Lung (tissue), 12 donors: ENCODE results near the gene MAP1LC3B. TPM values are rescaled to one million over a fixed set of nuclear protein-coding genes. Genes with fewer than 3 reads are reported as not detected.

Source experiments
- ATAC-seq: fragments of 200-7000 bp; cut with Tn5 transposase; one replicate; pipeline ENCODE4 v1.9.1; 2020; ENCODE audit warnings: moderate number of reproducible peaks; ENCODE audit not compliant: insufficient read depth, low FRiP score
- DNase-seq, 3 donors: peaks; one replicate each; pipeline ENCODE4 v3.0.0-alpha.2; 2013 to 2017
- H3K27ac ChIP-seq, 2 donors: one replicate each; pipeline ENCODE4 v1.5.1; 2013; ENCODE audit warnings: mild to moderate bottlenecking in 2 of 2, moderate library complexity in 2 of 2, control low read depth in 1 of 2, inconsistent platforms in 1 of 2, low read depth in 1 of 2, low read length in 1 of 2
- H3K27me3 ChIP-seq, 3 donors: one replicate each; pipeline ENCODE4 v1.5.1; 2013; ENCODE audit warnings: low read length in 2 of 3; ENCODE audit not compliant: control insufficient read depth in 3 of 3, insufficient read depth in 3 of 3
- H3K36me3 ChIP-seq, 4 donors: one replicate each; pipeline ENCODE4 v1.5.1; 2013; ENCODE audit warnings: low read length in 4 of 4, mild to moderate bottlenecking in 1 of 4, moderate library complexity in 1 of 4; ENCODE audit not compliant: control insufficient read depth in 4 of 4, insufficient read depth in 4 of 4
- H3K4me1 ChIP-seq, 5 donors: one replicate each; pipeline ENCODE4 v1.5.1; 2013; ENCODE audit warnings: low read length in 5 of 5, mild to moderate bottlenecking in 2 of 5, moderate library complexity in 1 of 5; ENCODE audit not compliant: control insufficient read depth in 5 of 5, insufficient read depth in 5 of 5
- H3K4me3 ChIP-seq: one replicate; pipeline ENCODE4 v1.5.1; 2013; ENCODE audit warnings: mild to moderate bottlenecking, control low read depth, moderate library complexity
- H3K9ac ChIP-seq, 2 donors: one replicate each; pipeline ENCODE4 v1.5.1; 2013; ENCODE audit warnings: low read length in 2 of 2, control low read depth in 1 of 2; ENCODE audit not compliant: insufficient read depth in 1 of 2
- H3K9me3 ChIP-seq, 4 donors: one replicate each; pipeline ENCODE4 v1.5.1; 2013; ENCODE audit warnings: low read length in 3 of 4, mild to moderate bottlenecking in 1 of 4, moderate library complexity in 1 of 4; ENCODE audit not compliant: control insufficient read depth in 4 of 4, insufficient read depth in 3 of 4
- CTCF ChIP-seq: IDR thresholded peaks from 2 replicates; pipeline ENCODE4 v1.5.1; 2012; ENCODE audit warnings: mild to moderate bottlenecking; ENCODE audit errors: control extremely low read depth, extremely low read depth
- WGBS, 2 donors: extraction: QIAGEN DNeasy Blood & Tissue Kit; methylation state at CpG; one replicate each; pipeline ENCODE4 v1.1.7; 2013; 5-methylcytosine and 5-hydroxymethylcytosine counted together
- polyA plus RNA-seq, 2 donors: library from polyadenylated mRNA; stranded (reverse); fragments of 200-250 nt; gene quantifications; one replicate each; pipeline ENCODE4 v1.2.1, GENCODE V29; 2013
- total RNA-seq, 2 donors: library from RNA; depleted of rRNA in 1 of 2; stranded (reverse); fragments of >200 nt in 1 of 2; gene quantifications; one replicate each; pipeline ENCODE4 v1.2.1, GENCODE V29; 2014 to 2021
- donor health status: control.
- donor health status: control.
- donor health status: Bipolar disorder and iron deficiency.
- donor health status: healthy.
- donor health status: DM: yes; HTN: yes; CAD: no.

MAP1LC3B gene
- total and polyA plus RNA-seq, 4 donors, result 43.3 to 62.2 (median 47.7) TPM

- no peak overlapping the region for H3K9ac ChIP-seq
- no peak overlapping the region for H3K27ac ChIP-seq
- no peak for ATAC-seq
- H3K36me3 ChIP-seq, result peaks cover 7 to 49% (median 37%) of the 10 kb centered on the region in 4 donors
- no peaks in the 10 kb centered on the region for H3K27me3 ChIP-seq
- no peak for TF ChIP-seq CTCF
- WGBS, 2 donors, result 95 to 97% methylated on average over 13 of the region's 13 CpGs
- no peaks in the 10 kb centered on the region for H3K9me3 ChIP-seq
- no peak for DNase-seq
- no peaks in the 10 kb centered on the region for H3K4me1 ChIP-seq
- H3K4me3 ChIP-seq, result no peak overlapping the region
Observed at GRCh38 chr16:87409781-87410180, 17.6 kb downstream of the MAP1LC3B start.

- H3K36me3 ChIP-seq, result peaks cover 5 to 48% (median 32%) of the 10 kb centered on the region in 4 donors
- 95 to 96% methylated on average over 11 of the region's 11 CpGs for WGBS, 2 donors
- DNase-seq, result no peak
Observed at GRCh38 chr16:87410530-87410929, 18.4 kb downstream of the MAP1LC3B start.

DNA sequence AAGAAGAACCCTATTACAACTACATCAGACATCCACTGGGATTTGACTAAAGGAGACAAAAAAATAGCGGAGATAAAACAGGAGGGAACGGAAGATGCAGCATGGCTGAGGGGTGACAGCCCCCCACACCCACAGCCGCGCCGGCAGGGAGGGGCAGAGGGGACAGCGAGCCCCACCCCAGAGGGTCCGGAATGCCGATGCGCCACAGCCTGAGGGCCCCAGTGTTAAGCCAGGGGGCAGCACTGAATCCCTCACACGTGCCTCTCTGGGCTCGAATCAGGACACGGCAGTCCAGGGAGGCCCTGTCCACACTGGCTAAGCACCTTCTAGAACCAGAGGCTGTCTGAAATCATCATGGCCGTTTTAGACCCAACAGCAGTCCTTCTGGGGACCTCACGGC, 18.8 kb downstream of the MAP1LC3B start:
- Histone ChIP-seq H3K27me3 (no peaks in the 10 kb centered on the region), H3K27ac (no peak overlapping the region), H3K36me3 (peaks cover 5 to 49% (median 33%) of the 10 kb centered on the region in 4 donors)

More at GRCh38 chr16:87410530-87410929, 18.4 kb downstream of the MAP1LC3B start:
- no peak for TF ChIP-seq CTCF
- no peak overlapping the region for H3K27ac ChIP-seq
- ATAC-seq, result no peak
- H3K4me3 ChIP-seq, result no peak overlapping the region
- H3K27me3 ChIP-seq, result no peaks in the 10 kb centered on the region
- no peaks in the 10 kb centered on the region for H3K9me3 ChIP-seq
- H3K4me1 ChIP-seq, result no peaks in the 10 kb centered on the region
- H3K9ac ChIP-seq, result no peak overlapping the region

More for the DNA sequence above, 18.8 kb downstream of the MAP1LC3B start:
- DNase-seq (no peak), ATAC-seq (no peak)
- H3K4me1 ChIP-seq, result no peaks in the 10 kb centered on the region
- no peaks in the 10 kb centered on the region for H3K9me3 ChIP-seq
- TF ChIP-seq CTCF, result no peak
- H3K4me3 ChIP-seq, result no peak overlapping the region
- 89 to 93% methylated on average over 14 of the region's 14 CpGs for WGBS, 2 donors
- no peak overlapping the region for H3K9ac ChIP-seq
